IPS-18c (cell line): ENCODE results near the gene VAMP4.
A peak's percentile ranks its signal among the peaks of the same experiment; 100 is the strongest.

Source experiments
- H3K4me3 ChIP-seq: 2 replicates; pipeline ENCODE4 v1.7.0; 2013; ENCODE audit warnings: low read depth, mild to moderate bottlenecking, low read length, moderate library complexity; ENCODE audit not compliant: insufficient read depth
- H3K9me3 ChIP-seq: one replicate; pipeline ENCODE4 v1.6.1; 2013; ENCODE audit warnings: mild to moderate bottlenecking, low read length, moderate library complexity; ENCODE audit not compliant: control insufficient read depth, insufficient read depth

Gene VAMP4

GRCh38 chr1:171741872-171742576 lies at the start of gene VAMP4:
VAMP4 (minus strand) TSS chr1:171742065; CDS start chr1:171738414, 3,651 bp downstream.
- Histone ChIP-seq H3K9me3 (no peaks in the 10 kb centered on the region), H3K4me3 (peak within 1 kb of the TSS; percentile 97)

GRCh38 chr1:171790318-171790717 lies 48.5 kb upstream of the VAMP4 start:
- H3K4me3 ChIP-seq = no peak overlapping the region
- H3K9me3 ChIP-seq = no peaks in the 10 kb centered on the region

- no peaks in the 10 kb centered on the region for H3K9me3 ChIP-seq
- no peak overlapping the region for H3K4me3 ChIP-seq
Measured at GRCh38 chr1:171788696-171789095, 46.8 kb upstream of the VAMP4 start.

GRCh38 chr1:171787686-171788480 lies 46.0 kb upstream of the VAMP4 start:
- Histone ChIP-seq H3K4me3 (no peak overlapping the region), H3K9me3 (no peaks in the 10 kb centered on the region)

- H3K9me3 ChIP-seq = no peaks in the 10 kb centered on the region
- no peak overlapping the region for H3K4me3 ChIP-seq
Measured at GRCh38 chr1:171786534-171786933, 44.7 kb upstream of the VAMP4 start.

- no peak overlapping the region for H3K4me3 ChIP-seq
- H3K9me3 ChIP-seq = no peaks in the 10 kb centered on the region
Measured at GRCh38 chr1:171785766-171786165, 43.9 kb upstream of the VAMP4 start.

GRCh38 chr1:171784784-171785183 lies 42.9 kb upstream of the VAMP4 start:
- H3K4me3 ChIP-seq = no peak overlapping the region
- H3K9me3 ChIP-seq = no peaks in the 10 kb centered on the region

- Histone ChIP-seq H3K4me3 (no peak overlapping the region), H3K9me3 (no peaks in the 10 kb centered on the region)
Measured at GRCh38 chr1:171783816-171784530, 42.1 kb upstream of the VAMP4 start.

GRCh38 chr1:171781176-171781875 lies 39.5 kb upstream of the VAMP4 start, which contains the start of gene METTL13:
METTL13 (plus strand) TSS chr1:171781660; CDS start chr1:171781968, 308 bp downstream.
- no peaks in the 10 kb centered on the region for H3K9me3 ChIP-seq
- peak within 1 kb of the TSS; percentile 88 for H3K4me3 ChIP-seq

- H3K9me3 ChIP-seq = no peaks in the 10 kb centered on the region
- peak overlapping the region; percentile 54 for H3K4me3 ChIP-seq
Measured at GRCh38 chr1:171780583-171781175, 38.8 kb upstream of the VAMP4 start.

- Histone ChIP-seq H3K9me3 (no peaks in the 10 kb centered on the region), H3K4me3 (no peak overlapping the region)
Measured at GRCh38 chr1:171772312-171772711, 30.4 kb upstream of the VAMP4 start.

- H3K4me3 ChIP-seq = no peak overlapping the region
- H3K9me3 ChIP-seq = no peaks in the 10 kb centered on the region
Measured at GRCh38 chr1:171769754-171770153, 27.9 kb upstream of the VAMP4 start.

GRCh38 chr1:171769171-171769570 lies 27.3 kb upstream of the VAMP4 start:
- H3K9me3 ChIP-seq = no peaks in the 10 kb centered on the region
- no peak overlapping the region for H3K4me3 ChIP-seq

- no peak overlapping the region for H3K4me3 ChIP-seq
- no peaks in the 10 kb centered on the region for H3K9me3 ChIP-seq
Measured at GRCh38 chr1:171763764-171764163, 21.9 kb upstream of the VAMP4 start.

- Histone ChIP-seq H3K4me3 (no peak overlapping the region), H3K9me3 (no peaks in the 10 kb centered on the region)
Measured at GRCh38 chr1:171762143-171762563, 20.3 kb upstream of the VAMP4 start.

GRCh38 chr1:171758011-171758410 lies 16.1 kb upstream of the VAMP4 start:
- no peaks in the 10 kb centered on the region for H3K9me3 ChIP-seq
- no peak overlapping the region for H3K4me3 ChIP-seq

- Histone ChIP-seq H3K4me3 (no peak overlapping the region), H3K9me3 (no peaks in the 10 kb centered on the region)
Measured at GRCh38 chr1:171756856-171757255, 15.0 kb upstream of the VAMP4 start.
